B cell (primary cell): ENCODE measurements around the gene CDCA5. TPM values are rescaled to one million over a fixed set of nuclear protein-coding genes. Genes with fewer than 3 reads are reported as not detected.

ENCODE experiments used
- ATAC-seq: fragments of 200-7000 bp; cut with Tn5 transposase; one replicate; pipeline ENCODE4 v1.10.0; 2021; ENCODE audit warnings: low read depth, mild to moderate bottlenecking, moderate number of reproducible peaks, moderate library complexity
- CTCF ChIA-PET: fragments of 350-600 bp; sonication (Branson Sonifier 250); formaldehyde crosslinking; loops from one replicate; lab custom pipeline; 2021; ENCODE audit warnings: antibody characterized with exemption, inconsistent platforms; lab: Charles Lee
- POLR2A ChIA-PET: fragments of 350-600 bp; sonication (Branson Sonifier 250); formaldehyde crosslinking; loops from one replicate; lab custom pipeline; 2021; ENCODE audit warnings: antibody characterized with exemption; lab: Charles Lee
- DNase-seq: peaks from one replicate; pipeline ENCODE4 v3.0.0; 2013
- H2AFZ ChIP-seq: 2 replicates; pipeline ENCODE4 v1.6.1; 2012; ENCODE audit warnings: mild to moderate bottlenecking, low read depth, low read length; ENCODE audit not compliant: insufficient read depth, poor library complexity, severe bottlenecking
- H3K27ac ChIP-seq, 2 donors: 1 replicate in 1 of 2; 2 replicates in 1 of 2; pipeline ENCODE4 v1.5.1; 2012 to 2013; ENCODE audit warnings: low read length in 2 of 2, mild to moderate bottlenecking in 2 of 2, moderate library complexity in 1 of 2
- H3K27me3 ChIP-seq, 4 experiments: fragments of 200-600 bp in 1 of 4; sonication (generic) in 1 of 4; replicated peaks in 1 of 4; 1 replicate in 2 of 4; 2 replicates in 2 of 4; pipeline versions ENCODE4 v1.6.1 to v1.7.0; 2013 to 2016; ENCODE audit warnings: low read length in 3 of 4, mild to moderate bottlenecking in 2 of 4, mixed read lengths in 1 of 4, moderate library complexity in 1 of 4; ENCODE audit not compliant: insufficient read depth in 4 of 4, control insufficient read depth in 3 of 4; ENCODE audit errors: control extremely low read depth in 1 of 4
- H3K36me3 ChIP-seq, 2 experiments: replicated peaks in 1 of 2; 1 replicate in 1 of 2; 2 replicates in 1 of 2; pipeline versions ENCODE4 v1.6.1 to v1.7.1; 2013; ENCODE audit warnings: low read length in 1 of 2; ENCODE audit not compliant: insufficient read depth in 2 of 2, control insufficient read depth in 1 of 2; ENCODE audit errors: control extremely low read depth in 1 of 2, extremely low read depth in 1 of 2
- H3K4me1 ChIP-seq, 2 donors: fragments of 200-600 bp in 1 of 2; sonication (generic) in 1 of 2; 1 replicate in 1 of 2; 2 replicates in 1 of 2; pipeline versions ENCODE4 v1.5.1 to v1.6.1; 2013 to 2017; ENCODE audit warnings: low read length in 2 of 2; ENCODE audit not compliant: control insufficient read depth in 2 of 2, insufficient read depth in 2 of 2
- H3K4me2 ChIP-seq: replicated peaks from 2 replicates; pipeline ENCODE3; 2012; ENCODE audit warnings: mild to moderate bottlenecking, low read depth, low read length; ENCODE audit not compliant: poor library complexity, severe bottlenecking
- H3K4me3 ChIP-seq, 5 experiments: fragments of 200-600 bp in 1 of 5; sonication (generic) in 1 of 5; 1 replicate in 3 of 5; 2 replicates in 2 of 5; pipeline versions ENCODE4 v1.5.1 to v1.7.0; 2011 to 2016; ENCODE audit warnings: low read length in 4 of 5, mild to moderate bottlenecking in 4 of 5, low read depth in 2 of 5, control low read depth in 1 of 5, moderate library complexity in 1 of 5; ENCODE audit not compliant: insufficient read depth in 1 of 5; ENCODE audit errors: control extremely low read depth in 1 of 5, extremely low read depth in 1 of 5
- H3K79me2 ChIP-seq: fragments of 200-600 bp; sonication (generic); one replicate; pipeline ENCODE4 v1.6.0; 2016; ENCODE audit warnings: low read length; ENCODE audit not compliant: control insufficient read depth, insufficient read depth
- H3K9ac ChIP-seq: fragments of 200-600 bp; sonication (generic); 2 replicates; pipeline ENCODE4 v1.6.1; 2017; ENCODE audit warnings: mild to moderate bottlenecking, low read length, moderate library complexity
- H3K9me3 ChIP-seq, 3 donors: one replicate each; pipeline versions ENCODE4 v1.6.1 to v1.7.1; 2013; ENCODE audit warnings: low read length in 2 of 3; ENCODE audit not compliant: control insufficient read depth in 2 of 3, insufficient read depth in 1 of 3; ENCODE audit errors: control extremely low read depth in 1 of 3
- H4K20me1 ChIP-seq: 2 replicates; pipeline ENCODE4 v1.6.0; 2012; ENCODE audit warnings: mild to moderate bottlenecking, low read length; ENCODE audit not compliant: insufficient read depth, control insufficient read depth, poor library complexity, severe bottlenecking
- H3K27ac Mint-ChIP-seq: one replicate; pipeline ENCODE4 v1.8.0; 2021; ENCODE audit warnings: mixed read lengths
- H3K27me3 Mint-ChIP-seq: one replicate; pipeline ENCODE4 v1.8.0; 2021; ENCODE audit warnings: mixed read lengths
- H3K4me1 Mint-ChIP-seq: one replicate; pipeline ENCODE4 v1.8.0; 2021; ENCODE audit warnings: mixed read lengths
- H3K4me3 Mint-ChIP-seq: one replicate; pipeline ENCODE4 v1.8.0; 2021; ENCODE audit warnings: mixed read lengths
- H3K9me3 Mint-ChIP-seq: one replicate; pipeline ENCODE4 v1.8.0; 2022; ENCODE audit warnings: mixed read lengths; ENCODE audit not compliant: insufficient read depth
- EZH2 ChIP-seq: IDR thresholded peaks from 2 replicates; pipeline ENCODE4 v1.6.1; 2012; ENCODE audit warnings: borderline replicate concordance, low read depth, mild to moderate bottlenecking, moderate library complexity, low read length; ENCODE audit not compliant: insufficient read depth, poor library complexity, severe bottlenecking
- WGBS: methylation state at CpG from one replicate; pipeline ENCODE4 v1.1.5; 2013; ENCODE audit warnings: missing lambda C conversion rate; ENCODE audit not compliant: insufficient coverage; 5-methylcytosine and 5-hydroxymethylcytosine counted together
- intact Hi-C: fragments of 100-400 bp; cut with micrococcal nuclease; formaldehyde crosslinking; loops from one replicate; pipeline ENCODE4 v1.10.0; 2022
- polyA plus RNA-seq: library from polyadenylated mRNA; depleted of rRNA; stranded (reverse); fragments of >200 nt; gene quantifications from 2 replicates; pipeline ENCODE4 v1.2.3, GENCODE V29; 2012
- total RNA-seq, 2 donors: library from RNA; stranded (reverse); fragments of 120-200 nt in 1 of 2; gene quantifications; 1 replicate in 1 of 2; 2 replicates in 1 of 2; pipeline versions ENCODE4 v1.2.3 to v1.2.4, GENCODE V29; 2013 to 2022
- TF ChIP-seq, protein P1 (sequence below): fragments of 200-600 bp; IDR thresholded peaks from one replicate; pipeline ENCODE4 v1.8.0; 2022; ENCODE audit warnings: antibody characterized with exemption, mild to moderate bottlenecking

The CDCA5 gene
- total and polyA plus RNA-seq, 2 donors (not counting 1 experiment from before 2014, with no cell fraction given), result 1.1 to 1.4 TPM

DNA sequence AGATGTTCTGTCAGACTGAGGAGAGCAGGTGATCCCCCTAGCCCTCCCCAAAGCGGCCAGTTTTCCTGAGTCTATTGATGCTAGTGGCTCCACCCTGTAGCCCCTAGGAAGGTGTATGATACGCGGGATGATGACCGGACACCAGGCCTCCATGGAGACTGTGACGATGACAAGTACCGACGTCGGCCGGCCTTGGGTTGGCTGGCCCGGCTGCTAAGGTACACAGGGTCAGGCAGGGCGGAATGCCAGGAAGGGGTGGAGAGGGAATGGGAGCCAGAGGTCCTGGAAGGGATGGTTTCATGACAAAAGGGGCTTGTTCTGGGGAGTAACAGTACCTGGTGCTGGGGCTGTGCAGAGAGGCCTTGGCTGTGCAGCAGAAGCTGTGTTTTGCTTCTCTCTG, 3.4 kb upstream of the CDCA5 start:
- 96% methylated on average over 11 of the region's 11 CpGs for WGBS
- H3K27me3 Mint-ChIP-seq, result no peaks in the 10 kb centered on the region
- H3K4me3 Mint-ChIP-seq, result no peak overlapping the region
- ATAC-seq, result no peak
- intact Hi-C loops, result no loop called here
- H4K20me1 ChIP-seq, result peaks cover 8% of the 10 kb centered on the region
- no peaks in the 10 kb centered on the region for H3K9me3 ChIP-seq
- CTCF ChIA-PET, result no interaction called here
- no peak overlapping the region for H3K4me2 ChIP-seq
- no peaks in the 10 kb centered on the region for H3K9me3 Mint-ChIP-seq
- peaks cover 21% of the 10 kb centered on the region for H3K79me2 ChIP-seq
- H3K9ac ChIP-seq, result no peak overlapping the region
- H2AFZ ChIP-seq, result no peak overlapping the region
- TF ChIP-seq, protein P1, sequence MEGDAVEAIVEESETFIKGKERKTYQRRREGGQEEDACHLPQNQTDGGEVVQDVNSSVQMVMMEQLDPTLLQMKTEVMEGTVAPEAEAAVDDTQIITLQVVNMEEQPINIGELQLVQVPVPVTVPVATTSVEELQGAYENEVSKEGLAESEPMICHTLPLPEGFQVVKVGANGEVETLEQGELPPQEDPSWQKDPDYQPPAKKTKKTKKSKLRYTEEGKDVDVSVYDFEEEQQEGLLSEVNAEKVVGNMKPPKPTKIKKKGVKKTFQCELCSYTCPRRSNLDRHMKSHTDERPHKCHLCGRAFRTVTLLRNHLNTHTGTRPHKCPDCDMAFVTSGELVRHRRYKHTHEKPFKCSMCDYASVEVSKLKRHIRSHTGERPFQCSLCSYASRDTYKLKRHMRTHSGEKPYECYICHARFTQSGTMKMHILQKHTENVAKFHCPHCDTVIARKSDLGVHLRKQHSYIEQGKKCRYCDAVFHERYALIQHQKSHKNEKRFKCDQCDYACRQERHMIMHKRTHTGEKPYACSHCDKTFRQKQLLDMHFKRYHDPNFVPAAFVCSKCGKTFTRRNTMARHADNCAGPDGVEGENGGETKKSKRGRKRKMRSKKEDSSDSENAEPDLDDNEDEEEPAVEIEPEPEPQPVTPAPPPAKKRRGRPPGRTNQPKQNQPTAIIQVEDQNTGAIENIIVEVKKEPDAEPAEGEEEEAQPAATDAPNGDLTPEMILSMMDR, result no peak
- no peak for TF ChIP-seq EZH2
- H3K36me3 ChIP-seq, result peaks cover 0 to 47% of the 10 kb centered on the region in 2 experiments
- no peaks in the 10 kb centered on the region for H3K27me3 ChIP-seq
- no peak overlapping the region for H3K27ac Mint-ChIP-seq
- H3K27ac ChIP-seq, result no peak overlapping the region
- H3K4me1 ChIP-seq, result peaks cover 12 to 19% of the 10 kb centered on the region in 2 donors
- H3K4me1 Mint-ChIP-seq, result peaks cover 28% of the 10 kb centered on the region
- POLR2A ChIA-PET, result interaction anchor here (1.4 kb wide), 1 partner anchor 30 kb away, joined by 5 read pairs; the partner anchor contains the start of gene ZNHIT2
- no peak for DNase-seq
- no peak overlapping the region for H3K4me3 ChIP-seq

DNA sequence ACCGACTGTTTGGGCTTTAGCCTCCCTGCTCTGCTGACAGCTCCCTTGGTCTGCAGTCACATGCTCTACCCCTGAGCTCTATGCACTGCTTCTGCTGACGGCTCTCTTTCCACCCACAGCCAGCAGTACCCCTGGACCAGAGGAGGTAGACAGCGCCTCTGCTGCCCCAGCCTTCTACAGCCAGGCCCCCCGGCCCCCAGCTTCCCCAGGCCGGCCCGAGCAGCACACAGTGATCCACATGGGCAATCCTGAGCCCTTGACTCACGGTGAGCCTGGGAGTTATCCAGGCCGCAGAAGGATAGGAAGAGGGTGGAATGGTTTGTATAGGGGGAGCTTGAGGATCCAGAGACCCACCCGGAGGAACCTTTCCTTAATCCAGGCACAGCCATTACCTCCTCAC, 3.0 kb upstream of the CDCA5 start:
- H3K4me3 ChIP-seq, result no peak overlapping the region
- Mint-ChIP-seq H3K9me3 (no peaks in the 10 kb centered on the region), H3K27me3 (no peaks in the 10 kb centered on the region), H3K4me3 (no peak overlapping the region), H3K27ac (no peak overlapping the region), H3K4me1 (peaks cover 28% of the 10 kb centered on the region)
- no peak overlapping the region for H3K4me2 ChIP-seq
- H3K27me3 ChIP-seq, result no peaks in the 10 kb centered on the region
- 89% methylated on average over 2 of the region's 9 CpGs for WGBS
- ChIA-PET POLR2A (interaction anchor here (1.2 to 1.4 kb wide), 2 partner anchors 30 to 175 kb away, joined by 3 to 5 read pairs; partner anchors contain the start of genes POLA2 and ZNHIT2), CTCF (no interaction called here)
- H3K36me3 ChIP-seq, result peaks cover 0 to 47% of the 10 kb centered on the region in 2 experiments
- no peak overlapping the region for H3K27ac ChIP-seq
- no peaks in the 10 kb centered on the region for H3K9me3 ChIP-seq
- peaks cover 21% of the 10 kb centered on the region for H3K79me2 ChIP-seq
- peaks cover 8% of the 10 kb centered on the region for H4K20me1 ChIP-seq
- TF ChIP-seq, protein P1, result no peak
- no peak for TF ChIP-seq EZH2
- no peak for ATAC-seq
- H2AFZ ChIP-seq, result no peak overlapping the region
- H3K4me1 ChIP-seq, result peaks cover 12 to 19% of the 10 kb centered on the region in 2 donors
- intact Hi-C loops, result no loop called here
- H3K9ac ChIP-seq, result no peak overlapping the region
- no peak for DNase-seq
